Measurements from ENCODE around the gene ABI1. TPM values are rescaled to one million over a fixed set of nuclear protein-coding genes. Genes with fewer than 3 reads are reported as not detected.

ABI1 gene
- total RNA-seq, 2 donors from 2014 or later, result 40.6 to 42.2 TPM

DNA sequence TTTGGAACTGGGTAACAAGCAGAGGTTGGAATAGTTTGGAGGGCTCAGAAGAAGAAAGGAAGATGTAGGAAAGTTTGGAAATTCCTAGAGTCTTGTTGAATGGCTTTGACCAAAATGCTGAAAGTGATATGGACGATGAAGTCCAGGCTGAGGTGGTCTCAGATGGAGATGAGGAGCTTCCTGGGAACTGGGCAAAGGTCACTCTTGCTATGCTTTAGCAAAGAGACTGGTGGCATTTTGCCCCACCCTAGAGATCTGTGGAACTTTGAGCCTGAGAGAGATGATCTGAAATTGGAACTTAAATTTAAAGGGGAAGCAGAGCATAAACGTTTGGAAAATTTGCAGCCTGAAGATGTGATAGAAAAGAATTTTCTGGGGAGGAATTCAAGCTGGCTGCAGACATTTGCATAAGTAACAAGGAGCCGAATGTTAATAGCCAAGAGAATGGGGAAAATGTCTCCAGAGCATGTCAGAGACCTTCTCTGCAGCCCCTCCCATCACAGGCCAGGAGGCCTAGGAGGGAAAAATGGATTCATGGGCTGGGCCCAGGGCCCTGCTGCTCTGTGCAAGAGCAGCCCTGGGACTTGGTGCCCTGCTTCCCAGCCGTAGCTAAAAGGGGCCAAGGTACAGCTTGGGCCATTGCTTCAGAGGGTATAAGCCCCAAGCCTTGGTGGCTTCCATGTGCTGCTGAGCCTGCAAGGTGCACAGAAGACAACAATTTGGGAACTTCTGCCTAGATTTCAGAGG is 159.7 kb downstream of the ABI1 start:
- H3K4me1 Mint-ChIP-seq, result peaks cover 6% of the 10 kb centered on the region
- H3K4me3 ChIP-seq (ENCODE audit: low read length), result no peak overlapping the region
- TF ChIP-seq, protein P1, sequence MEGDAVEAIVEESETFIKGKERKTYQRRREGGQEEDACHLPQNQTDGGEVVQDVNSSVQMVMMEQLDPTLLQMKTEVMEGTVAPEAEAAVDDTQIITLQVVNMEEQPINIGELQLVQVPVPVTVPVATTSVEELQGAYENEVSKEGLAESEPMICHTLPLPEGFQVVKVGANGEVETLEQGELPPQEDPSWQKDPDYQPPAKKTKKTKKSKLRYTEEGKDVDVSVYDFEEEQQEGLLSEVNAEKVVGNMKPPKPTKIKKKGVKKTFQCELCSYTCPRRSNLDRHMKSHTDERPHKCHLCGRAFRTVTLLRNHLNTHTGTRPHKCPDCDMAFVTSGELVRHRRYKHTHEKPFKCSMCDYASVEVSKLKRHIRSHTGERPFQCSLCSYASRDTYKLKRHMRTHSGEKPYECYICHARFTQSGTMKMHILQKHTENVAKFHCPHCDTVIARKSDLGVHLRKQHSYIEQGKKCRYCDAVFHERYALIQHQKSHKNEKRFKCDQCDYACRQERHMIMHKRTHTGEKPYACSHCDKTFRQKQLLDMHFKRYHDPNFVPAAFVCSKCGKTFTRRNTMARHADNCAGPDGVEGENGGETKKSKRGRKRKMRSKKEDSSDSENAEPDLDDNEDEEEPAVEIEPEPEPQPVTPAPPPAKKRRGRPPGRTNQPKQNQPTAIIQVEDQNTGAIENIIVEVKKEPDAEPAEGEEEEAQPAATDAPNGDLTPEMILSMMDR (conservative IDR thresholded peaks at IDR 0.05), result no peak
- no peak overlapping the region for H3K27ac ChIP-seq (ENCODE audit: low read depth, low read length)
- no peaks in the 10 kb centered on the region for H3K27me3 Mint-ChIP-seq (ENCODE audit: insufficient read depth)
- DNase-seq, result no peak
- H3K9ac ChIP-seq (ENCODE audit: extremely low read depth, low read length, poor library complexity, severe bottlenecking), result no peak overlapping the region
- no peaks in the 10 kb centered on the region for H3K4me1 ChIP-seq (ENCODE audit: control insufficient read depth, insufficient read depth, low read length)
- H3K36me3 ChIP-seq (ENCODE audit: control insufficient read depth, insufficient read depth, low read length), result peaks cover 31% of the 10 kb centered on the region
- H3K4me3 Mint-ChIP-seq, result no peak overlapping the region
- H3K9me3 ChIP-seq (ENCODE audit: control insufficient read depth, low read length), result no peaks in the 10 kb centered on the region
- H3K9me3 Mint-ChIP-seq, result peaks cover 7% of the 10 kb centered on the region
- H3K27ac Mint-ChIP-seq, result no peak overlapping the region
- 78 to 84% methylated on average over 3 to 4 of the region's 4 CpGs for WGBS, 2 experiments (ENCODE audit: insufficient coverage in 1 of 2, insufficient read length in 1 of 2)
- H3K36me3 Mint-ChIP-seq (ENCODE audit: low read depth), result peaks cover 43% of the 10 kb centered on the region
- H3K27me3 ChIP-seq (ENCODE audit: control insufficient read depth, insufficient read depth, low read length, poor library complexity, severe bottlenecking), result no peaks in the 10 kb centered on the region

DNA sequence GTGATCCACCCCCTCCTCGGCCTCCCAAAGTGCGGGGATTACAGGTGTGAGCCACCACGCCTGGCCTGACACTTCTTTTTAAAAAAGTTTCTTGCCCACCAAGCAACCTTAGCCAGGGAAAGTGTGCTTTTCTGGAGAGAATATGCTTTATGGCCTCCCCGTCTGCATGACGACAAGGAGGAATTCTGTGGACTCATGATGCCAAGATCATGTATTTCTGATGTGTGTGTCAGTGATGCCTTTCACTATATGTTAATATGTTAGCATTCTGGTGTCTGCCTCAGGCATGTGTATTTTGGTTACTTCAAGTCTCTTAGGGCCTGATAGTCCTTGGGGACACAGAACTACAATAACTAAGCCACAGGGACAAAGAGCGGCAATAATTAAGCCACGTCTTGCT is 161.1 kb downstream of the ABI1 start:
- H3K27ac ChIP-seq (ENCODE audit: low read depth, low read length), result no peak overlapping the region
- peaks cover 7% of the 10 kb centered on the region for H3K9me3 Mint-ChIP-seq
- no peak overlapping the region for H3K4me3 Mint-ChIP-seq
- H3K27me3 ChIP-seq (ENCODE audit: control insufficient read depth, insufficient read depth, low read length, poor library complexity, severe bottlenecking), result no peaks in the 10 kb centered on the region
- peaks cover 38% of the 10 kb centered on the region for H3K36me3 Mint-ChIP-seq (ENCODE audit: low read depth)
- peaks cover 26% of the 10 kb centered on the region for H3K36me3 ChIP-seq (ENCODE audit: control insufficient read depth, insufficient read depth, low read length)
- 82 to 99% methylated on average over 3 to 7 of the region's 7 CpGs for WGBS, 2 experiments (ENCODE audit: insufficient coverage in 1 of 2, insufficient read length in 1 of 2)
- H3K27me3 Mint-ChIP-seq (ENCODE audit: insufficient read depth), result no peaks in the 10 kb centered on the region
- H3K4me3 ChIP-seq (ENCODE audit: low read length), result no peak overlapping the region
- no peaks in the 10 kb centered on the region for H3K4me1 ChIP-seq (ENCODE audit: control insufficient read depth, insufficient read depth, low read length)
- peaks cover 6% of the 10 kb centered on the region for H3K4me1 Mint-ChIP-seq
- no peaks in the 10 kb centered on the region for H3K9me3 ChIP-seq (ENCODE audit: control insufficient read depth, low read length)
- H3K9ac ChIP-seq (ENCODE audit: extremely low read depth, low read length, poor library complexity, severe bottlenecking), result no peak overlapping the region
- no peak overlapping the region for H3K27ac Mint-ChIP-seq
- TF ChIP-seq, protein P1 (conservative IDR thresholded peaks at IDR 0.05), result no peak
- no peak for DNase-seq

DNA sequence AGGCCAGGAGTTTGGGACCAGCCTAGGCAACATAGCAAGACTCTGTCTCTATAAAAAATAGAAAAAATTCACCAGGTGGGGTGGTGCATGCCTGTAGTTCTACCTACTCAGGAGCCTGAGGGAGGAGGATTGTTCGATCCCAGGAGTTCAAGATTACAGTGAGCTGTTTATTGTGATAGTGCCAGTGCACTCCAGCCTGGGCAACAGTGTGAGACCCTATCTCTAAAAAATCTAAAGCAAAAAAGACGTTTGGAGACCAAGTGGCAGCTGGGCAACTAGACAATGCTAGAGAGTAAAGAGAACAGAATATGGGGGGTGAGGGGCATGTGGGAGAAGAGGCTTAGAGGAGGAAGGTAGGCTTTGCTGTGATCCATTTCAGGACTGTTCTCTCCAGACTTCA is 161.8 kb downstream of the ABI1 start:
- 87% methylated on average over 2 of the region's 2 CpGs; no CpG with 5 or more reads in 1 of the 2 experiments for WGBS, 2 experiments (ENCODE audit: insufficient coverage in 1 of 2, insufficient read length in 1 of 2)
- H3K27ac ChIP-seq (ENCODE audit: low read depth, low read length), result no peak overlapping the region
- Mint-ChIP-seq H3K4me3 (peak overlapping the region; percentile 88), H3K4me1 (peaks cover 6% of the 10 kb centered on the region), H3K27me3 (ENCODE audit: insufficient read depth) (peaks cover 4% of the 10 kb centered on the region), H3K9me3 (peaks cover 7% of the 10 kb centered on the region), H3K27ac (no peak overlapping the region), H3K36me3 (ENCODE audit: low read depth) (peaks cover 34% of the 10 kb centered on the region)
- no peak for DNase-seq
- no peaks in the 10 kb centered on the region for H3K27me3 ChIP-seq (ENCODE audit: control insufficient read depth, insufficient read depth, low read length, poor library complexity, severe bottlenecking)
- no peaks in the 10 kb centered on the region for H3K4me1 ChIP-seq (ENCODE audit: control insufficient read depth, insufficient read depth, low read length)
- no peak overlapping the region for H3K9ac ChIP-seq (ENCODE audit: extremely low read depth, low read length, poor library complexity, severe bottlenecking)
- H3K9me3 ChIP-seq (ENCODE audit: control insufficient read depth, low read length), result no peaks in the 10 kb centered on the region
- peaks cover 22% of the 10 kb centered on the region for H3K36me3 ChIP-seq (ENCODE audit: control insufficient read depth, insufficient read depth, low read length)
- peak overlapping the region; percentile 88 for H3K4me3 ChIP-seq (ENCODE audit: low read length)
- TF ChIP-seq, protein P1 (conservative IDR thresholded peaks at IDR 0.05), result no peak

Data from endodermal cell (in vitro differentiated cells).